ENCODE data around the gene KRTAP1-5.
"Not testable (repeated sequence)": the region's sequence is repeated elsewhere in the genome, so short reads cannot be mapped to it uniquely, and the experiment has no call there.

The KRTAP1-5 gene

GRCh38 chr17:41046735-41047465 is 19.9 kb upstream of the KRTAP1-5 start, which contains the start of gene KRTAP2-1:
TSS of gene KRTAP2-1 (minus strand) at chr17:41047316. CDS start at chr17:41047267, 49 bp downstream.
- not testable (repeated sequence) for DNase-seq

- no peak for DNase-seq
These were observed 15.9 kb upstream of the KRTAP1-5 start for GRCh38 chr17:41042953-41043352.

- DNase-seq, result not testable (repeated sequence)
These were observed 14.0 kb upstream of the KRTAP1-5 start, which contains the start of gene KRTAP1-1 for GRCh38 chr17:41040783-41041571. TSS of gene KRTAP1-1 (minus strand) at chr17:41041450. CDS start at chr17:41041397, 53 bp downstream.

- no peak for DNase-seq
These were observed 10.9 kb upstream of the KRTAP1-5 start for GRCh38 chr17:41037853-41038350.

- DNase-seq, result peak in 1 of 2 experiments; percentile 6
These were observed 7.4 kb upstream of the KRTAP1-5 start, which contains the start of gene KRTAP1-3 for GRCh38 chr17:41034346-41034935. TSS of gene KRTAP1-3 (minus strand) at chr17:41034874. CDS start at chr17:41034821, 53 bp downstream.

- no peak for DNase-seq
These were observed 2.7 kb upstream of the KRTAP1-5 start, which contains the start of gene KRTAP1-4 for GRCh38 chr17:41029633-41030245. TSS of gene KRTAP1-4 (minus strand) at chr17:41030195. CDS start at chr17:41030078, 117 bp downstream.

- no peak for DNase-seq
These were observed 2.3 kb downstream of the KRTAP1-5 start for GRCh38 chr17:41024697-41025096.

GRCh38 chr17:41020336-41020735 is 6.7 kb downstream of the KRTAP1-5 start:
- DNase-seq, result no peak

GRCh38 chr17:41019415-41019814 is 7.6 kb downstream of the KRTAP1-5 start:
- DNase-seq, result no peak

GRCh38 chr17:41018541-41018940 is 8.5 kb downstream of the KRTAP1-5 start:
- no peak for DNase-seq

GRCh38 chr17:41016578-41017215 is 10.3 kb downstream of the KRTAP1-5 start:
- no peak for DNase-seq

- no peak for DNase-seq
These were observed 11.6 kb downstream of the KRTAP1-5 start for GRCh38 chr17:41015454-41015853.

GRCh38 chr17:41013606-41014005 is 13.4 kb downstream of the KRTAP1-5 start:
- no peak for DNase-seq

GRCh38 chr17:41013181-41013580 is 13.8 kb downstream of the KRTAP1-5 start:
- DNase-seq, result no peak

- DNase-seq, result no peak
These were observed 14.5 kb downstream of the KRTAP1-5 start for GRCh38 chr17:41012326-41013120.

GRCh38 chr17:41010441-41010840 is 16.6 kb downstream of the KRTAP1-5 start:
- no peak for DNase-seq

- no peak for DNase-seq
These were observed 17.1 kb downstream of the KRTAP1-5 start for GRCh38 chr17:41009936-41010335.

- DNase-seq, result no peak
These were observed 17.7 kb downstream of the KRTAP1-5 start for GRCh38 chr17:41009301-41009760.

GRCh38 chr17:41008811-41009210 is 18.2 kb downstream of the KRTAP1-5 start, which contains the start of gene KRTAP3-1:
TSS of gene KRTAP3-1 (minus strand) at chr17:41009128. CDS start at chr17:41009074, 54 bp downstream.
- peak in 1 of 2 experiments; percentile 64 for DNase-seq

GRCh38 chr17:41004397-41004796 is 22.6 kb downstream of the KRTAP1-5 start:
- peak in 1 of 2 experiments; percentile 24 for DNase-seq

GRCh38 chr17:41003926-41004325 is 23.1 kb downstream of the KRTAP1-5 start:
- no peak for DNase-seq

Measured in SHP77 (cell line).